Lung (tissue), 13 donors: ENCODE data around the gene PNKP. TPM values are rescaled to one million over a fixed set of nuclear protein-coding genes. Genes with fewer than 3 reads are reported as not detected.
A peak's percentile ranks its signal among the peaks of the same experiment; 100 is the strongest.

Experiments
- ATAC-seq: fragments of 200-7000 bp; cut with Tn5 transposase; one replicate; pipeline ENCODE4 v1.9.1; 2020; ENCODE audit warnings: moderate number of reproducible peaks; ENCODE audit not compliant: insufficient read depth, low FRiP score
- DNase-seq, 3 donors: peaks; one replicate each; pipeline ENCODE4 v3.0.0-alpha.2; 2013 to 2017
- H3K27ac ChIP-seq, 2 donors: one replicate each; pipeline ENCODE4 v1.5.1; 2013; ENCODE audit warnings: mild to moderate bottlenecking in 2 of 2, moderate library complexity in 2 of 2, control low read depth in 1 of 2, inconsistent platforms in 1 of 2, low read depth in 1 of 2, low read length in 1 of 2
- H3K27me3 ChIP-seq, 3 donors: one replicate each; pipeline ENCODE4 v1.5.1; 2013; ENCODE audit warnings: low read length in 2 of 3; ENCODE audit not compliant: control insufficient read depth in 3 of 3, insufficient read depth in 3 of 3
- H3K36me3 ChIP-seq, 4 donors: one replicate each; pipeline ENCODE4 v1.5.1; 2013; ENCODE audit warnings: low read length in 4 of 4, mild to moderate bottlenecking in 1 of 4, moderate library complexity in 1 of 4; ENCODE audit not compliant: control insufficient read depth in 4 of 4, insufficient read depth in 4 of 4
- H3K4me1 ChIP-seq, 5 donors: one replicate each; pipeline ENCODE4 v1.5.1; 2013; ENCODE audit warnings: low read length in 5 of 5, mild to moderate bottlenecking in 2 of 5, moderate library complexity in 1 of 5; ENCODE audit not compliant: control insufficient read depth in 5 of 5, insufficient read depth in 5 of 5
- H3K4me3 ChIP-seq: one replicate; pipeline ENCODE4 v1.5.1; 2013; ENCODE audit warnings: mild to moderate bottlenecking, control low read depth, moderate library complexity
- H3K9ac ChIP-seq, 2 donors: one replicate each; pipeline ENCODE4 v1.5.1; 2013; ENCODE audit warnings: low read length in 2 of 2, control low read depth in 1 of 2; ENCODE audit not compliant: insufficient read depth in 1 of 2
- H3K9me3 ChIP-seq, 4 donors: one replicate each; pipeline ENCODE4 v1.5.1; 2013; ENCODE audit warnings: low read length in 3 of 4, mild to moderate bottlenecking in 1 of 4, moderate library complexity in 1 of 4; ENCODE audit not compliant: control insufficient read depth in 4 of 4, insufficient read depth in 3 of 4
- CTCF ChIP-seq: IDR thresholded peaks from 2 replicates; pipeline ENCODE4 v1.5.1; 2012; ENCODE audit warnings: mild to moderate bottlenecking; ENCODE audit errors: control extremely low read depth, extremely low read depth
- WGBS, 2 donors: extraction: QIAGEN DNeasy Blood & Tissue Kit; methylation state at CpG; one replicate each; pipeline ENCODE4 v1.1.7; 2013; 5-methylcytosine and 5-hydroxymethylcytosine counted together
- polyA plus RNA-seq, 2 donors: library from polyadenylated mRNA; stranded (reverse); fragments of 200-250 nt; gene quantifications; one replicate each; pipeline ENCODE4 v1.2.1, GENCODE V29; 2013
- small RNA-seq: library from RNA; depleted of rRNA; stranded (forward); fragments of <200 nt; gene quantifications from one replicate; pipeline ENCODE3, GENCODE V24; 2014; ENCODE audit warnings: low replicate concordance
- total RNA-seq, 2 donors: library from RNA; depleted of rRNA in 1 of 2; stranded (reverse); fragments of >200 nt in 1 of 2; gene quantifications; one replicate each; pipeline ENCODE4 v1.2.1, GENCODE V29; 2014 to 2021
- donor health status: control.
- donor health status: control.
- donor health status: Bipolar disorder and iron deficiency.
- donor health status: healthy.
- donor health status: DM: yes; HTN: yes; CAD: no.

Gene PNKP
- total and polyA plus RNA-seq, 4 donors: 44.7 to 120 (median 64.2) TPM

DNA sequence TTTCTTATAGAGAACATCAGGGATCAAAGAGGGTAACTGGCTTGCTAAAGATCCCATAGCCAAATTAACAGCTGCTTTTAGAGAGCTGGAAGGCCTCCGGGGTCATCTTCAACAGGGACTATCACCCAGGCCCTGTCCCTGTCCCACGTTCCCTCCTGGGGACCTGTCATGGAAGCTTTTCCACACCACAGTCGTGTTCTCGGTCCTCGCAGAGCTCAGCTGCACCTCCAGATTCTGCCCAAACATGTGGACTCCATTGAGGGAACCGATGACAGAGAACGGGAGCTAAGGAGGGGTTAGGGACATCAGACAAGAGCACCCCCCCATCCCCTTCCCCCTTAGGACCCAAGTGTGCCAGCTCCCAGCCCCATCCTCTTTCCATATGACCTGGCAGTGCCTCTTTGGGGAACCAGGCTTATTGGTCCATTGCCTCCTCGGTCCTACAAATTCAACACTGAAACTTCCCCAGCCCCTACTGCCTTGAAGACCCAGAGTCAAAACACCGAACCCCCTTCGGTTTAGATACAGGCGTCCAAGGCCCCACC, 54.9 kb downstream of the PNKP start:
- peak overlapping the region; percentile 46 to 99 for H3K9ac ChIP-seq
- peak overlapping the region; percentile 84 to 87 for H3K27ac ChIP-seq
- ATAC-seq: no peak
- H3K4me1 ChIP-seq: peaks cover 0 to 20% (median 8%) of the 10 kb centered on the region in 5 donors
- no peaks in the 10 kb centered on the region for H3K27me3 ChIP-seq
- TF ChIP-seq CTCF: no peak
- H3K36me3 ChIP-seq: no peaks in the 10 kb centered on the region
- WGBS, 2 donors: 52% methylated on average over 11 of the region's 11 CpGs
- no peak for DNase-seq
- H3K9me3 ChIP-seq: no peaks in the 10 kb centered on the region
- H3K4me3 ChIP-seq: peak overlapping the region; percentile 43

DNA sequence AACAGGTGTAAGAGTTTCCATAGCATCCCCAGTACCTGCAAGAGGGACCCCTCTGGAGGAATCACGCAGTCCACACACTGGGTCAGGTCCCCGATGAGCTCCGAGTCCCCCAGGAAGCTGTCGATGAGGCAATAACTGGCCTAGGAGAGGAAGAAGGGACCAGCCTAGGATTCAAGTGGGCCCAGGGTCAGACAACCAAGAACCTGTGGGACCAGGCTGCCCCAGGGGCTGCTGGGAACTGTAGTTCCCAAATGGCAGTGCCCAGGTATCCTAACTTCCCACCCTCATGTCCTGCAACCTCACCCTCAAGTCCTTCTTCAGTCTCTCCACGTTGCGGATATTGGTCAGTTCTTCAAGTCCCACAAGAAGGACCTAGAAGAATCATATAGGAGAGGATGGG, 56.0 kb downstream of the PNKP start:
- Histone ChIP-seq H3K9me3 (no peaks in the 10 kb centered on the region), H3K4me1 (peaks cover 0 to 20% (median 8%) of the 10 kb centered on the region in 5 donors), H3K36me3 (peaks cover 0 to 4% (median 2%) of the 10 kb centered on the region in 4 donors), H3K9ac (no peak overlapping the region), H3K4me3 (no peak overlapping the region), H3K27me3 (no peaks in the 10 kb centered on the region), H3K27ac (peak overlapping the region in 1 of 2 donors; percentile 21)
- 81 to 84% methylated on average over 6 of the region's 6 CpGs for WGBS, 2 donors
- ATAC-seq (no peak), DNase-seq (no peak)
- no peak for TF ChIP-seq CTCF

Small RNA genes lying within 50 kb of the gene (small RNA-seq; reads per million reads assigned to genes)
- not detected for gene MIR4749

Other genes starting within 250 kb of the PNKP start
- gene RRAS, start 227.4 kb downstream of the PNKP start, total RNA-seq: 10 to 100 TPM; 26.3 to 71.6 TPM
- 100 to 1,000 TPM; 140 to 180 TPM for gene RRAS, start 227.4 kb downstream of the PNKP start, polyA plus RNA-seq
- gene SCAF1, start 225.4 kb downstream of the PNKP start, total RNA-seq: 10 to 100 TPM; 22.5 to 80.2 TPM
- gene SCAF1, start 225.4 kb downstream of the PNKP start, polyA plus RNA-seq: 10 to 100 TPM; 24.3 to 26.7 TPM
- 10 to 100 TPM; 52.8 to 97.3 TPM for gene IRF3, start 201.7 kb downstream of the PNKP start, total RNA-seq
- 10 to 100 TPM; 70.7 to 92.2 TPM for gene IRF3, start 201.7 kb downstream of the PNKP start, polyA plus RNA-seq
- 10 to 100 TPM in 1 of 2 donors, 1 to 10 TPM in 1; 3.5 to 26.1 TPM for gene BCL2L12, start 201.6 kb downstream of the PNKP start, total RNA-seq
- 10 to 100 TPM; 18.3 to 23.5 TPM for gene BCL2L12, start 201.6 kb downstream of the PNKP start, polyA plus RNA-seq
- 100 to 1,000 TPM; 124 to 130 TPM for gene PRMT1, start 190.3 kb downstream of the PNKP start, total RNA-seq
- 100 to 1,000 TPM; 122 to 254 TPM for gene PRMT1, start 190.3 kb downstream of the PNKP start, polyA plus RNA-seq
- 1 to 10 TPM in 1 of 2 donors, under 1 TPM in 1; 0.60 to 4.2 TPM for gene ADM5, start 178.0 kb downstream of the PNKP start, total RNA-seq
- gene ADM5, start 178.0 kb downstream of the PNKP start, polyA plus RNA-seq: 1 to 10 TPM; 2.5 to 3.5 TPM
- 1 to 10 TPM; 3.6 to 5.9 TPM for gene CPT1C, start 176.5 kb downstream of the PNKP start, total RNA-seq
- gene CPT1C, start 176.5 kb downstream of the PNKP start, polyA plus RNA-seq: 1 to 10 TPM; 2.7 to 3.4 TPM
- gene TSKS, start 104.3 kb downstream of the PNKP start, total RNA-seq: under 1 TPM; 0.23 to 0.83 TPM
- gene TSKS, start 104.3 kb downstream of the PNKP start, polyA plus RNA-seq: under 1 TPM; 0.56 to 0.65 TPM
- gene AP2A1, start 100.6 kb downstream of the PNKP start, total RNA-seq: 10 to 100 TPM; 44.9 to 87.2 TPM
- gene AP2A1, start 100.6 kb downstream of the PNKP start, polyA plus RNA-seq: 10 to 100 TPM; 31.5 to 64.0 TPM
- gene FUZ, start 54.3 kb downstream of the PNKP start, total RNA-seq: 10 to 100 TPM; 33.9 to 36.8 TPM
- gene FUZ, start 54.3 kb downstream of the PNKP start, polyA plus RNA-seq: 10 to 100 TPM; 18.4 to 26.5 TPM
- gene MED25, start 49.3 kb downstream of the PNKP start, total RNA-seq: 10 to 100 TPM; 43.6 to 75.2 TPM
- 10 to 100 TPM; 42.6 to 52.6 TPM for gene MED25, start 49.3 kb downstream of the PNKP start, polyA plus RNA-seq
- 100 to 1,000 TPM in 1 of 2 donors, 10 to 100 TPM in 1; 77.4 to 115 TPM for gene PTOV1, start 16.4 kb downstream of the PNKP start, total RNA-seq
- 100 to 1,000 TPM in 1 of 2 donors, 10 to 100 TPM in 1; 62.9 to 101 TPM for gene PTOV1, start 16.4 kb downstream of the PNKP start, polyA plus RNA-seq
- gene AKT1S1, start 9.8 kb upstream of the PNKP start, total RNA-seq: 10 to 100 TPM in 1 of 2 donors, 1 to 10 TPM in 1; 6.7 to 39.5 TPM
- gene AKT1S1, start 9.8 kb upstream of the PNKP start, polyA plus RNA-seq: 10 to 100 TPM; 32.2 to 46.4 TPM
- 10 to 100 TPM; 23.3 to 52.9 TPM for gene TBC1D17, start 10.1 kb upstream of the PNKP start, total RNA-seq
- 10 to 100 TPM; 27.6 to 37.1 TPM for gene TBC1D17, start 10.1 kb upstream of the PNKP start, polyA plus RNA-seq
- 1 to 10 TPM; 3.6 to 3.7 TPM for gene IL4I1, start 29.3 kb upstream of the PNKP start, total RNA-seq
- 10 to 100 TPM in 1 of 2 donors, 1 to 10 TPM in 1; 3.8 to 21.2 TPM for gene IL4I1, start 29.3 kb upstream of the PNKP start, polyA plus RNA-seq
- 10 to 100 TPM in 1 of 2 donors, 1 to 10 TPM in 1; 7.0 to 31.3 TPM for gene ATF5, start 61.6 kb upstream of the PNKP start, total RNA-seq
- 10 to 100 TPM; 36.5 to 49.1 TPM for gene ATF5, start 61.6 kb upstream of the PNKP start, polyA plus RNA-seq
- gene NUP62, start 61.9 kb upstream of the PNKP start, total RNA-seq: 10 to 100 TPM; 37.4 to 38.5 TPM
- gene NUP62, start 61.9 kb upstream of the PNKP start, polyA plus RNA-seq: 10 to 100 TPM; 16.2 to 45.9 TPM
- gene SIGLEC11, start 93.6 kb upstream of the PNKP start, total RNA-seq: 1 to 10 TPM; 1.5 to 6.5 TPM
- 1 to 10 TPM; 1.3 to 5.0 TPM for gene SIGLEC11, start 93.6 kb upstream of the PNKP start, polyA plus RNA-seq
- gene VRK3, start 157.8 kb upstream of the PNKP start, total RNA-seq: 10 to 100 TPM; 33.3 to 48.0 TPM
- 10 to 100 TPM; 15.7 to 35.4 TPM for gene VRK3, start 157.8 kb upstream of the PNKP start, polyA plus RNA-seq
- 10 to 100 TPM in 1 of 2 donors, 1 to 10 TPM in 1; 9.2 to 10.4 TPM for gene ZNF473, start 158.4 kb upstream of the PNKP start, total RNA-seq
- gene ZNF473, start 158.4 kb upstream of the PNKP start, polyA plus RNA-seq: 1 to 10 TPM; 2.8 to 3.9 TPM